ENCODE measurements around the gene STK38. TPM values are rescaled to one million over a fixed set of nuclear protein-coding genes. Genes with fewer than 3 reads are reported as not detected.
"Not testable (repeated sequence)": the region's sequence is repeated elsewhere in the genome, so short reads cannot be mapped to it uniquely, and the experiment has no call there.

Gene STK38
- total RNA-seq, 1 donor from 2014 or later, result 65.1 TPM

DNA sequence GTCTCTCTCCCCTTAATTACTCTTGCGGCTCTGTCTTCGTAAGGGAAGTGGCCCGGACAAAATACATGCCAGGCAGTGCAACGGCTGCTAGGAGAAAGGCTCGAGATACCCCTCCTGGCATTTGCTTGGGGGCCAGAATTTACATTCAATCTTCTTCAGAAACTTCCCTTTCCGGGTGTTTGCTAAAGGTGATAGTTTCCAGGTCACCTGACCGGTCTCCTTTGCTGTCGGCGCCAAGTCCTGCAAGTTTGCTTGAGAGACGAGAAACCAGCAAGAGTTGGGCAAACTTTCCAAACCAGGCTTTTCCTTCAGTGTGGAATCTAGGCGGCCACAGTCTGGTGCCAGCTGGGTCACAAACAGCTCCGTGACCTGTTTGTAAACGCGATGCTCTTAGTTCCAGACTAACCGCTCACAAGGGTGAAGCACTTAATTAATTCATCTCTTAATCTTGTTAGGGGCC, 46.3 kb upstream of the STK38 start:
- Mint-ChIP-seq H3K27ac (ENCODE audit: unreplicated experiment) (peak overlapping the region; percentile 100), H3K36me3 (ENCODE audit: low read depth) (peaks cover 37% of the 10 kb centered on the region), H3K4me3 (ENCODE audit: unreplicated experiment) (peak overlapping the region; percentile 100), H3K27me3 (ENCODE audit: low read depth) (no peaks in the 10 kb centered on the region), H3K9me3 (ENCODE audit: low read depth) (no peaks in the 10 kb centered on the region), H3K4me1 (ENCODE audit: low read depth) (peaks cover 38% of the 10 kb centered on the region)
- DNase-seq (ENCODE audit: low spot score), result no peak
- TF ChIP-seq, protein P1, sequence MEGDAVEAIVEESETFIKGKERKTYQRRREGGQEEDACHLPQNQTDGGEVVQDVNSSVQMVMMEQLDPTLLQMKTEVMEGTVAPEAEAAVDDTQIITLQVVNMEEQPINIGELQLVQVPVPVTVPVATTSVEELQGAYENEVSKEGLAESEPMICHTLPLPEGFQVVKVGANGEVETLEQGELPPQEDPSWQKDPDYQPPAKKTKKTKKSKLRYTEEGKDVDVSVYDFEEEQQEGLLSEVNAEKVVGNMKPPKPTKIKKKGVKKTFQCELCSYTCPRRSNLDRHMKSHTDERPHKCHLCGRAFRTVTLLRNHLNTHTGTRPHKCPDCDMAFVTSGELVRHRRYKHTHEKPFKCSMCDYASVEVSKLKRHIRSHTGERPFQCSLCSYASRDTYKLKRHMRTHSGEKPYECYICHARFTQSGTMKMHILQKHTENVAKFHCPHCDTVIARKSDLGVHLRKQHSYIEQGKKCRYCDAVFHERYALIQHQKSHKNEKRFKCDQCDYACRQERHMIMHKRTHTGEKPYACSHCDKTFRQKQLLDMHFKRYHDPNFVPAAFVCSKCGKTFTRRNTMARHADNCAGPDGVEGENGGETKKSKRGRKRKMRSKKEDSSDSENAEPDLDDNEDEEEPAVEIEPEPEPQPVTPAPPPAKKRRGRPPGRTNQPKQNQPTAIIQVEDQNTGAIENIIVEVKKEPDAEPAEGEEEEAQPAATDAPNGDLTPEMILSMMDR (IDR thresholded peaks at IDR 0.05), result no peak

DNA sequence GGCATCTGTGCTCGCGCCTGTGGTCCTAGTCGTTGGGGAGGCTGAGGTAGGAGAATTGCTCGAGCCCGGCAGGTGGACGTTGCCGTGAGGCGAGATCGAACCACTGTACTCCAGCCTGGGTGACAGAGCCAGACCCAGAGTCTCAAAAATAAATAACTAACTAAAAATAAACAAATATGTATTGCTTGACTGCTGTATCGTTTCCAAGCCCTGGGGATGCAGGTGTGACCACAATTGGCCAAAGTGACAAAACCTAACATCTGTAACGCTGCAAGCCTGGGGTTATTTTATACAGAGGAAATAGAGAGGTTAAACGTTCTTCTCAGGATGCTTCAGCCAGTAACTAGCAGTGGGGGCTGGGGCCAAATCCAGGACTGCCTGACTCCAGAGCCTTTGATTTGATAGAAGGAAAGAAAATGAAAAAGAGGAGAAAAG, 45.0 kb upstream of the STK38 start:
- H3K27me3 Mint-ChIP-seq (ENCODE audit: low read depth), result no peaks in the 10 kb centered on the region

DNA sequence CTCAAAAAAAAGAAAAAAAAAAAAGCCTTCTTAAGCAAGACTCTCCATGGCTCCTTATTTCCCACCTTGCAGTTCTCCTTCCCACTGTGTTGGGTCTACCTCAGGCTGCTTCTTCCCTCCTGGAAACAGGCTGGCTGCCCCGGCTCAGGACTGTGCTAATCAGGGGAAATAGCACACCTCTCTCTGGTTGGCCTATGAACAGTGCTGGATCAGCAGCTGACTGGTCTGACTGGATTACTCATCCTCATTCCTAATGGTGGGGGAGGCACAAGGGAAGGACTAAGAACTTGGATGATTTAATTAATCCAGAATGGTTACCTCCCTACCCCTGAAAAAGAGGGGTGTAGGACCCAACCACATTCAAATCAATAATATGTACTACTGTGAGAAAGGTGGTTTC, 43.0 kb upstream of the STK38 start:
- TF ChIP-seq, protein P1 (IDR thresholded peaks at IDR 0.05), result no peak
- no peaks in the 10 kb centered on the region for H3K27me3 Mint-ChIP-seq (ENCODE audit: low read depth)
- no peaks in the 10 kb centered on the region for H3K9me3 Mint-ChIP-seq (ENCODE audit: low read depth)
- no peak for DNase-seq (ENCODE audit: low spot score)
- peaks cover 8% of the 10 kb centered on the region for H3K36me3 Mint-ChIP-seq (ENCODE audit: low read depth)
- peaks cover 22% of the 10 kb centered on the region for H3K4me1 Mint-ChIP-seq (ENCODE audit: low read depth)
- H3K27ac Mint-ChIP-seq (ENCODE audit: unreplicated experiment), result peak overlapping the region; percentile 90
- no peak overlapping the region for H3K4me3 Mint-ChIP-seq (ENCODE audit: unreplicated experiment)

More for the DNA sequence above, 45.0 kb upstream of the STK38 start:
- no peak for DNase-seq (ENCODE audit: low spot score)
- H3K27ac Mint-ChIP-seq (ENCODE audit: unreplicated experiment), result peak overlapping the region; percentile 60
- peaks cover 26% of the 10 kb centered on the region for H3K4me1 Mint-ChIP-seq (ENCODE audit: low read depth)
- peaks cover 27% of the 10 kb centered on the region for H3K36me3 Mint-ChIP-seq (ENCODE audit: low read depth)
- no peak overlapping the region for H3K4me3 Mint-ChIP-seq (ENCODE audit: unreplicated experiment)
- TF ChIP-seq, protein P1 (IDR thresholded peaks at IDR 0.05), result no peak
- no peaks in the 10 kb centered on the region for H3K9me3 Mint-ChIP-seq (ENCODE audit: low read depth)

DNA sequence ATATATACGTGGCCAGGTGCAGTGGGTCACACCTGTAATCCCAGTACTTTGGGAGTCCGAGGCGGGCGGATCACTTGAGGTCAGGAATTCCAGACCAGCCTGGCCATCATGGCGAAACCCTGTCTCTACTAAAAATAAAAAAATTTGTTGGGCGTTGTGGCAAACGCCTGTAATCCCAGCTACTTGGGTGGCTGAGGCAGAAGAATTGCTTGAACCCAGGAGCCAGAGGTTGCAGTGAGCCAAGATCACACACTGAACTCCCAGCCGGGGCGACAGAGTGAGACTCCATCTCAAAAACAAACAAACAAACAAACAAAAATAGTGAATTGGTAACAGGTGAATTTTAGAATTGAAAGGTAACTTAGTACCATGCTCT, 41.7 kb upstream of the STK38 start:
- peaks cover 24% of the 10 kb centered on the region for H3K4me1 Mint-ChIP-seq (ENCODE audit: low read depth)
- H3K4me3 Mint-ChIP-seq (ENCODE audit: unreplicated experiment); H3K36me3 Mint-ChIP-seq (ENCODE audit: low read depth); DNase-seq (ENCODE audit: low spot score); H3K27me3 Mint-ChIP-seq (ENCODE audit: low read depth); H3K9me3 Mint-ChIP-seq (ENCODE audit: low read depth); H3K27ac Mint-ChIP-seq (ENCODE audit: unreplicated experiment): not testable (repeated sequence)

DNA sequence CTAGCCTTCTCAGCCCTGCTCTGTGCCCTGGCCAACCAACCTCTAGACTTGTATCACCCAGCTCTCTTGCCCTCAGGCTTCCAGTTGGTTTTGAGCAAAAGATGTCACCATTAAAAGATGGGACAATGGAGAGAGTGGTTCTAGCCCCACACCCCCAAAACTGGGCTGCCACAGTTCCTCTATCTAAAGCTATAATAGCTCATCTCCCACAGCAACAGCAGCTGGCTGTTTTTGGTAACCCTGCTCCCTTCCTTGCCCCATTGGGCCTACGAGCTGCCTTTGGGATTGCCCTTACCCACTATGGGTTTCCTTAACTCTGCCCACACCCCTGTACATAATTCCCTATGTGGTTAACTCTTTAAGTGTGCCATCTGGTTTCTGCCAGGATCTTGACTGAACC, 39.3 kb upstream of the STK38 start:
- no peak overlapping the region for H3K4me3 Mint-ChIP-seq (ENCODE audit: unreplicated experiment)
- TF ChIP-seq, protein P1 (IDR thresholded peaks at IDR 0.05), result no peak
- H3K4me1 Mint-ChIP-seq (ENCODE audit: low read depth), result peaks cover 15% of the 10 kb centered on the region
- H3K27ac Mint-ChIP-seq (ENCODE audit: unreplicated experiment), result no peak overlapping the region
- no peak for DNase-seq (ENCODE audit: low spot score)
- H3K9me3 Mint-ChIP-seq (ENCODE audit: low read depth), result no peaks in the 10 kb centered on the region
- H3K36me3 Mint-ChIP-seq (ENCODE audit: low read depth), result no peaks in the 10 kb centered on the region
- no peaks in the 10 kb centered on the region for H3K27me3 Mint-ChIP-seq (ENCODE audit: low read depth)

DNA sequence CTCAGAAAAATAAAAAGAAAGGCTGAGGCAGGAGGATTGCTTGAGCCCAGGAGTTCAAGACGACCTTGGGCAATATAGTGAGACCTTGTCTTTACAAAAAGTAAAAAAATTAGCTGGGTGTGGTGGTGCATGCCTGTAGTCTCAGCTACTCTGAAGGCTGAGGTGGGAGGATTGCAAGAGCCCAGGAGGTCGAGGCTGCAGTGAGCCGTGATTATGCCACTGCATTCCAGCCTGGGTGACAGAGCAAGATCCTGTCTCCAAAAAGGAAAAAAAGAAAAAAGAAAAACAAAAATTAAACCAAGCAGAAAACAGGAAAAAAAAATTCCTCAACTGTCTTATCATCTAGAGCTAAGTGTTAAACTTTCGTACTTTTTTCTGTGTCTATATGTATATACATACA, 34.4 kb upstream of the STK38 start:
- no peak for DNase-seq (ENCODE audit: low spot score)
- TF ChIP-seq, protein P1 (IDR thresholded peaks at IDR 0.05), result no peak
- Mint-ChIP-seq H3K36me3 (ENCODE audit: low read depth) (no peaks in the 10 kb centered on the region), H3K4me3 (ENCODE audit: unreplicated experiment) (no peak overlapping the region), H3K4me1 (ENCODE audit: low read depth) (peaks cover 48% of the 10 kb centered on the region), H3K9me3 (ENCODE audit: low read depth) (no peaks in the 10 kb centered on the region), H3K27ac (ENCODE audit: unreplicated experiment) (peak overlapping the region; percentile 70), H3K27me3 (ENCODE audit: low read depth) (no peaks in the 10 kb centered on the region)
